Suppressor macrophage treated with lipopolysaccharide for 4 hours (primary cell): ENCODE results near the gene PFKL.

Experiments
- DNase-seq: peaks from one replicate; pipeline ENCODE4 v3.0.0-alpha.2; 2020

Gene PFKL

GRCh38 chr21:44299458-44300261 is at the start of gene PFKL:
PFKL (plus strand) TSS chr21:44300053; CDS start chr21:44300106, 53 bp downstream.
- DNase-seq: peak; percentile 82

- peak; percentile 47 for DNase-seq
Observed at GRCh38 chr21:44253832-44254710, 45.8 kb upstream of the PFKL start.

GRCh38 chr21:44255511-44255981 is 44.3 kb upstream of the PFKL start:
- DNase-seq: no peak

GRCh38 chr21:44258056-44258725 is 41.7 kb upstream of the PFKL start:
- no peak for DNase-seq

GRCh38 chr21:44259082-44259705 is 40.7 kb upstream of the PFKL start:
- no peak for DNase-seq

- peak; percentile 48 for DNase-seq
Observed at GRCh38 chr21:44260066-44260465, 39.8 kb upstream of the PFKL start.

GRCh38 chr21:44260791-44261631 is 38.8 kb upstream of the PFKL start:
- no peak for DNase-seq

GRCh38 chr21:44261675-44262295 is 38.1 kb upstream of the PFKL start, which contains the start of gene DNMT3L:
DNMT3L (minus strand) TSS chr21:44261897; CDS start chr21:44261259, 638 bp downstream.
- DNase-seq: no peak

GRCh38 chr21:44262338-44263056 is 37.4 kb upstream of the PFKL start:
- DNase-seq: no peak

GRCh38 chr21:44263221-44263760 is 36.6 kb upstream of the PFKL start:
- DNase-seq: no peak

GRCh38 chr21:44263768-44264167 is 36.1 kb upstream of the PFKL start:
- no peak for DNase-seq

- no peak for DNase-seq
Observed at GRCh38 chr21:44265734-44266270, 34.1 kb upstream of the PFKL start.

- DNase-seq: peak; percentile 31
Observed at GRCh38 chr21:44267655-44268142, 32.2 kb upstream of the PFKL start.

- no peak for DNase-seq
Observed at GRCh38 chr21:44269090-44269489, 30.8 kb upstream of the PFKL start.

- no peak for DNase-seq
Observed at GRCh38 chr21:44271558-44272283, 28.1 kb upstream of the PFKL start.

- no peak for DNase-seq
Observed at GRCh38 chr21:44272284-44272858, 27.5 kb upstream of the PFKL start.

GRCh38 chr21:44273046-44273445 is 26.8 kb upstream of the PFKL start:
- no peak for DNase-seq

- no peak for DNase-seq
Observed at GRCh38 chr21:44275041-44275440, 24.8 kb upstream of the PFKL start.
